GM10266 (cell line): Measurements from ENCODE around the gene ATP5PO.

Source experiments
- DNase-seq: peaks from one replicate; pipeline ENCODE4 v3.0.0; 2012; ENCODE audit errors: extremely low spot score
- CTCF ChIP-seq: IDR thresholded peaks from 2 replicates; pipeline ENCODE4 v1.5.1; 2012; ENCODE audit warnings: mild to moderate bottlenecking, low read depth; ENCODE audit not compliant: control insufficient read depth, insufficient read depth; ENCODE audit errors: missing control alignments

ATP5PO gene

DNA sequence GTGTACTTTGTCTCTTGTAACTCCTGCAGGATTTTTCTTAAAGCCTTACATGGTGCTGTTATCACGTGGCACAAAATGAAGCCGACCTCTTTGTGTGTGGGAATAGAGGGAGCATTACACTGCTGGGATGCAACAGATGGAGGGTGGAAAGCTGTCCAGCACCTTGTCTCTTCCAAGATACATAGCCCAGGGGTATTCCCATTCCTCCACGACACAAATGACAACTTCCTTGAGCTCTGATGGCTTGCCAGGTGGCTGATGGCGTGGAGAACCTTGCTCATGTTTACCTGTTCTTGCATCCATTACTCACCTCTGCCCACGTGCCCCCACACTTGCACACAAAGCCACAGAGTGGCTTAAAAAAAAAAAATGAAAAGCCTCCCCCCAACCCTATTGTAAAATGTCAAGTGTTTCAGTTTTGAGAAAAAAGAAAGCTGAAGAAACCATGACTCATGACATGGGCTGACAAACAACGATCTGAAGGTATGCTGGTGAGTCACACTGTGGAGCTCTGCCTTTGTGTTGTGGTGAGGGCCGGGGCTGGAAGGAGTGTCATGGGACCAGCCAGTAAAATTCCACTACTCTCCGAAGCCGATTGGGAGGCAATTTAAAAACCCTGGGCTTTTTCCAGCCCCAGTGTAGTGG lies 32.0 kb upstream of the ATP5PO start:
- TF ChIP-seq CTCF: peak; percentile 2
- DNase-seq: peak; percentile 76

DNA sequence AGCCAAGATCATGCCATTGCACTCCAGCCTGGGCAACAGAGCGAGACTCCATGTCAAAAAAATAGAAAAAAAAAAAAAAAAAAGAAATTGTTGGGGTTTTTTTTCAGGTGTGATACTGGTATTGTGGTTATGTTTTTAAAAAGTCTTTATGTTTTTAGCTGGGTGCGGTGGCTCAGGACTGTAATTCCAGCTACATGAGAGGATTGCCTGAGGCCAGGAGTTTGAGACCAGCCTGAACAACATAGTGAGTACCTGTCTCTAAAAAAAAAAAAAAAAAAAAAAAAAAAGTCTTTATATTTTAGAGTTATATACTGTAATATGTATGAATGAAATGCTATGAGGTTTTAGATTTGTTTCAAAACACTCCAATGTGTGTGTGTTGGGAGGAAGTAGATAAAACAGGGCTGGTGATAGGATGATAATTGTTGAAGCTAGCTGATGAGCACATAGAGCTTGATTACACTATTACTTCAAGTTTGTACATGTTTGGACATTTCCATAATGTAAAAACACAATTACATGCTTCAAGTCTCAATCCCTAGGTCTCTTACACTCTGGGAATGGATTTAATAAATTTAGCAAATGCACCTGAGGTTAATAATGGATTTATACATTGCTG lies 30.2 kb upstream of the ATP5PO start:
- DNase-seq: no peak
- no peak for TF ChIP-seq CTCF

DNA sequence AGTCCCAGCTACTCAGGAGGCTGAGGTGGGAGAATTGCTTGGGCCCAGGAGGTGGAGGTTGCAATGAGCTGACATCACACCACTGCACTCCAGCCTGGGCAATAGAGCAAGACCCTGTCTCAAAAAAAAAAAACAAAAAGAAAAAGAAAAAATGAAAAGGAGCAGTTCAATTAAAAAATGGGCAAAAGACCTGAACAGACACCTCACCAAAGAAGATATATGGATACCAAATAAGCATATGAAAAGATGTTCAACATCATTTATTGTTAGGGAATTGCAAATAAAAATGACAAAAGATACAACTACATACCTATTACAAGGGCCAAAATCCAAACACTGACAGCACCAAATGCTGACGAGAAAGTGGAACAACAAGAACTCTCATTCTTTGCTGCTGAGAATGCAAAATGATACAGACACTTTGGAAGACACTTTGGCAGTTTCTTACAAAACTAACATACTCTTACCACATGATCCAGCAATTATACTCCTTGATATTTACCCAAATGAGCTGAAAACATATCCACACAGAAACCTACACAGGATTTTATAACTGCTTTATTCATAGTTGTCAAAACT lies 28.7 kb upstream of the ATP5PO start:
- no peak for TF ChIP-seq CTCF
- DNase-seq: no peak

DNA sequence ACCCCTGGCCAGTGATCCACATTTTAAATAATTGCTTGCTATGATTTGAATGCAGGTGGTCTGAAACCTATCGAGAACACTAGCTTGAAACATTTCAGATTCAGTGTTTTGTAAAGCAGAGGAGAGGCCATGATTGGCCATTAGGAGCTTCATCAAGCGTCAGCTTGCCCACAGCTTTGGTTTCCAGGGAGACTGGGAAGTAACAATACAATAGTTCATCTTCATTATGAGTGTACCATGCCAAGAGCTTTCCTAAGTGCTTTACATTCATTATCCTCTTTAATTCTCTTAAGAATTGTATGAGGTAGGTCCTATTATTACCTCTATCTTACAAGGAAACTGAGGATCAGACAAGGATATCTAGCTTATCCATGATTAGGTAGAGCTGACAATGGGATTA lies 27.7 kb upstream of the ATP5PO start:
- no peak for TF ChIP-seq CTCF
- no peak for DNase-seq

DNA sequence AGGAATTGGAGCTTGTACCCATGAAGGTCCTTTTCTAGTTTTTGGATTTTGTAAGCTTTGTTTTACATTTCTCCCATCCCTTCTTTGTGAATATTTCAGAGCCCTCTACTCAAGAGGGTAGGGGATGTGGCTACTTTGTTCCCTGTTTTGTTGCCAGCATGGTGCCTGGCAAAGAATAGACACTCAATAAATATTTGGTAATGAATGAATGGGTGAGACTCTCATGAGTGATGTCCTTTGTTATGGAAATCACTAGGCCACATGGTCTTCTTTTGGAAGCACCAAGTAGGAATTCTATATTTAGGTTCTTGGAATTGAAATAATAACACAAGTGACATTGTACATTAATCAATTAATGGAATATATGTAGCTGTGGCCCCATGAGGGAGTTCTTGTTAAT lies 26.8 kb upstream of the ATP5PO start:
- DNase-seq: no peak
- TF ChIP-seq CTCF: no peak

- TF ChIP-seq CTCF: no peak
- no peak for DNase-seq
These were observed 25.3 kb upstream of the ATP5PO start for GRCh38 chr21:33940881-33941245.

GRCh38 chr21:33940164-33940880 lies 24.7 kb upstream of the ATP5PO start:
- TF ChIP-seq CTCF: no peak

More at GRCh38 chr21:33940164-33940880, 24.7 kb upstream of the ATP5PO start:
- no peak for DNase-seq
